Peyer's patch (tissue), 4 donors: ENCODE results near the gene PIP5K1B. TPM values are rescaled to one million over a fixed set of nuclear protein-coding genes. Genes with fewer than 3 reads are reported as not detected.
A peak's percentile ranks its signal among the peaks of the same experiment; 100 is the strongest.

ENCODE experiments used
- DNase-seq, 3 donors: peaks; one replicate each; pipeline ENCODE4 v3.0.0-alpha.2; 2017 to 2019
- H3K27ac ChIP-seq, 4 donors: fragments of 200-600 bp; sonication (generic); one replicate each; pipeline ENCODE4 v1.5.1; 2016 to 2019
- H3K27me3 ChIP-seq, 2 donors: fragments of 200-600 bp; sonication (generic); one replicate each; pipeline ENCODE4 v1.5.1; 2019
- H3K36me3 ChIP-seq, 3 donors: fragments of 200-600 bp; sonication (generic); one replicate each; pipeline ENCODE4 v1.5.1; 2016 to 2019
- H3K4me1 ChIP-seq, 4 donors: fragments of 200-600 bp; sonication (generic); one replicate each; pipeline ENCODE4 v1.5.1; 2016 to 2019
- H3K4me3 ChIP-seq, 4 donors: fragments of 200-600 bp; sonication (generic); 1 replicate in 3 of 4; 2 replicates in 1 of 4; pipeline ENCODE4 v1.5.1; 2016 to 2019; ENCODE audit warnings: mild to moderate bottlenecking in 1 of 4
- H3K9me3 ChIP-seq, 4 donors: fragments of 200-600 bp; sonication (generic); one replicate each; pipeline ENCODE4 v1.5.1; 2016 to 2019; ENCODE audit warnings: mild to moderate bottlenecking in 1 of 4
- CTCF ChIP-seq, 6 experiments: fragments of 450-650 bp in 4 of 6; fragments of 200-600 bp in 2 of 6; sonication (generic) in 1 of 6; IDR thresholded peaks; one replicate each; pipeline ENCODE4 v1.5.1; 2017 to 2019; ENCODE audit warnings: antibody characterized with exemption in 6 of 6, mild to moderate bottlenecking in 3 of 6, moderate library complexity in 1 of 6
- POLR2A ChIP-seq, 2 donors: fragments of 450-650 bp; IDR thresholded peaks; one replicate each; pipeline ENCODE4 v1.5.1; 2017; ENCODE audit warnings: antibody characterized with exemption in 2 of 2, mild to moderate bottlenecking in 2 of 2, moderate library complexity in 2 of 2
- total RNA-seq, 4 donors: library from RNA; depleted of rRNA; stranded (reverse); fragments of >200 nt; gene quantifications; one replicate each; pipeline ENCODE4 v1.1.0, GENCODE V29; 2016

Gene PIP5K1B
- total RNA-seq, 4 donors from 2014 or later, result 15.7 to 60.1 (median 54.4) TPM

- TF ChIP-seq POLR2A (IDR thresholded peaks at IDR 0.05), result no peak
- peak; percentile 11 to 46 (median 38) for TF ChIP-seq CTCF (IDR thresholded peaks at IDR 0.05)
- Histone ChIP-seq H3K9me3 (no peaks in the 10 kb centered on the region), H3K36me3 (no peaks in the 10 kb centered on the region), H3K27me3 (no peaks in the 10 kb centered on the region), H3K4me1 (no peaks in the 10 kb centered on the region), H3K4me3 (no peak overlapping the region), H3K27ac (peak overlapping the region in 1 of 4 donors; percentile 16)
- DNase-seq, result peak in 2 of 3 donors; percentile 49 to 68
Observed at GRCh38 chr9:68844631-68845612, 139.9 kb downstream of the PIP5K1B start.

- TF ChIP-seq POLR2A (IDR thresholded peaks at IDR 0.05), result no peak
- no peak for TF ChIP-seq CTCF (IDR thresholded peaks at IDR 0.05)
- Histone ChIP-seq H3K4me1 (no peaks in the 10 kb centered on the region), H3K9me3 (no peaks in the 10 kb centered on the region)
Observed at GRCh38 chr9:68847765-68848164, 142.7 kb downstream of the PIP5K1B start.

DNA sequence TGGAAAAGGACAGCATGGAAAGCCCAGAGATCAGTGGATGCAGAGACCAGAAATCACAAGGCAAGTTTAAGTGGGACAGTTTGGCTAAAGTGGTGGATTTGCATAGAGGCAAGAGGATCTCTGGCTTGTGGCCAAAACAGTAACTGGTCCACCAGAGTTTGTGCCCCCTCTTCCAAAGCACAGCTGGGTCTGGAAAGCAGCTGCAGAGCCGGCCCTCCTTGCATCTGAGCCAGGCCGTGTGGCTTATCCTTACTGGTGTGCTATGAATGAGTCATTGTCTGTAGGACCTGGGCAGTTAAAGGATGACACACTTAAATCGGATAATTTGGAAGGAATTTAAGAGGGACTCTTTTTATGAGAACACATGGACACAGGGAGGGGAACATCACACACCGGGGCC lies 146.6 kb downstream of the PIP5K1B start:
- Histone ChIP-seq H3K27ac (no peak overlapping the region), H3K36me3 (no peaks in the 10 kb centered on the region), H3K27me3 (no peaks in the 10 kb centered on the region), H3K9me3 (no peaks in the 10 kb centered on the region), H3K4me1 (no peaks in the 10 kb centered on the region), H3K4me3 (no peak overlapping the region)
- no peak for DNase-seq
- TF ChIP-seq CTCF (IDR thresholded peaks at IDR 0.05), result no peak
- no peak for TF ChIP-seq POLR2A (IDR thresholded peaks at IDR 0.05)

More at GRCh38 chr9:68847765-68848164, 142.7 kb downstream of the PIP5K1B start:
- DNase-seq, result no peak
- Histone ChIP-seq H3K4me3 (no peak overlapping the region), H3K27me3 (no peaks in the 10 kb centered on the region), H3K27ac (no peak overlapping the region), H3K36me3 (no peaks in the 10 kb centered on the region)

DNA sequence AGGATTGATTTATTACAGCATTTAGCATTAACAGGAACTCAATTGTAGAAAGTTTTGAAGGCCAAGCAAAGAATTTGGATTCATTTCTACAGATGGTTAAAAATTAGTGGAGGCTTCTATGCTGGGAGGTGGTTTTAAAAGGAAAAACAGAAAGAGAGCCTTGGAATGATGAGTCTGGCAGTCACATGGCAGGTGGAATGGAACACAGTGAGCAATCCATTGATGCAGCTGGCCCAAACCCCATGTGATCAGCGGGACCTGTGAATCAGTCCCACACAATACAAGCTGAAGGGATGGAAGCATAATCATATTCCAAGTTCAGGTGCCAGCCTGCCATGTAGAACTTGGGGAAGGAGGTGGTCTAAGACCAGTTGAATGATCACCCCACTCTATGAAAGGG lies 147.9 kb downstream of the PIP5K1B start:
- Histone ChIP-seq H3K9me3 (no peaks in the 10 kb centered on the region), H3K36me3 (no peaks in the 10 kb centered on the region), H3K4me3 (no peak overlapping the region), H3K27ac (no peak overlapping the region), H3K4me1 (no peaks in the 10 kb centered on the region), H3K27me3 (no peaks in the 10 kb centered on the region)
- no peak for TF ChIP-seq POLR2A (IDR thresholded peaks at IDR 0.05)
- TF ChIP-seq CTCF (IDR thresholded peaks at IDR 0.05), result no peak
- no peak for DNase-seq

DNA sequence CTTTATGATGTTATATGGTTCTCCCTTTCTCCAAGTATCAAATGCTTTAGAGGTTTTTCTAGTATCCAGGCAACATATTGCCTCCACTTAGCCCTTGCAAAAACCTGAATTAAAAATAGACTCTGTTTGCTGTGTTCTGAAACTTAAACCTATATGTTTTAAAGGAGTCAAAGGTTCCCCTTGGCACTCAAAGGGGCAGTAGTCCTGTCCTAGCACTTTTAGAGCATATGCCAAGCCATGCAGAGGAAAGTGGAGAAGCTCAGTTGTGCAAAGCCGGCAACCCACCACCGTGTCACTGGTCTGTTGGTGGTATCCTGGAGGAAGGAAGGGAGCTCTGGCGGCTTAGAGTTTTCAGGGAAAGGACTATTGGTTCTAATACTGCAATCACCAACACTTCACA lies 154.3 kb downstream of the PIP5K1B start:
- H3K9me3 ChIP-seq, result no peaks in the 10 kb centered on the region
- H3K4me1 ChIP-seq, result no peaks in the 10 kb centered on the region
- H3K36me3 ChIP-seq, result no peaks in the 10 kb centered on the region
- no peak for DNase-seq
- H3K27me3 ChIP-seq, result no peaks in the 10 kb centered on the region
- no peak overlapping the region for H3K27ac ChIP-seq
- no peak overlapping the region for H3K4me3 ChIP-seq
- no peak for TF ChIP-seq CTCF (IDR thresholded peaks at IDR 0.05)
- no peak for TF ChIP-seq POLR2A (IDR thresholded peaks at IDR 0.05)
